COLO668 (cell line): ENCODE data around the gene CD58.
A peak's percentile ranks its signal among the peaks of the same experiment; 100 is the strongest.
"Not testable (repeated sequence)": the region's sequence is repeated elsewhere in the genome, so short reads cannot be mapped to it uniquely, and the experiment has no call there.

Source experiments
- DNase-seq: peaks from one replicate; lab custom pipeline; 2025; ENCODE audit not compliant: unreplicated experiment; lab: John Stamatoyannopoulos, UW

CD58 gene, protein sequence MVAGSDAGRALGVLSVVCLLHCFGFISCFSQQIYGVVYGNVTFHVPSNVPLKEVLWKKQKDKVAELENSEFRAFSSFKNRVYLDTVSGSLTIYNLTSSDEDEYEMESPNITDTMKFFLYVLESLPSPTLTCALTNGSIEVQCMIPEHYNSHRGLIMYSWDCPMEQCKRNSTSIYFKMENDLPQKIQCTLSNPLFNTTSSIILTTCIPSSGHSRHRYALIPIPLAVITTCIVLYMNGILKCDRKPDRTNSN

DNA sequence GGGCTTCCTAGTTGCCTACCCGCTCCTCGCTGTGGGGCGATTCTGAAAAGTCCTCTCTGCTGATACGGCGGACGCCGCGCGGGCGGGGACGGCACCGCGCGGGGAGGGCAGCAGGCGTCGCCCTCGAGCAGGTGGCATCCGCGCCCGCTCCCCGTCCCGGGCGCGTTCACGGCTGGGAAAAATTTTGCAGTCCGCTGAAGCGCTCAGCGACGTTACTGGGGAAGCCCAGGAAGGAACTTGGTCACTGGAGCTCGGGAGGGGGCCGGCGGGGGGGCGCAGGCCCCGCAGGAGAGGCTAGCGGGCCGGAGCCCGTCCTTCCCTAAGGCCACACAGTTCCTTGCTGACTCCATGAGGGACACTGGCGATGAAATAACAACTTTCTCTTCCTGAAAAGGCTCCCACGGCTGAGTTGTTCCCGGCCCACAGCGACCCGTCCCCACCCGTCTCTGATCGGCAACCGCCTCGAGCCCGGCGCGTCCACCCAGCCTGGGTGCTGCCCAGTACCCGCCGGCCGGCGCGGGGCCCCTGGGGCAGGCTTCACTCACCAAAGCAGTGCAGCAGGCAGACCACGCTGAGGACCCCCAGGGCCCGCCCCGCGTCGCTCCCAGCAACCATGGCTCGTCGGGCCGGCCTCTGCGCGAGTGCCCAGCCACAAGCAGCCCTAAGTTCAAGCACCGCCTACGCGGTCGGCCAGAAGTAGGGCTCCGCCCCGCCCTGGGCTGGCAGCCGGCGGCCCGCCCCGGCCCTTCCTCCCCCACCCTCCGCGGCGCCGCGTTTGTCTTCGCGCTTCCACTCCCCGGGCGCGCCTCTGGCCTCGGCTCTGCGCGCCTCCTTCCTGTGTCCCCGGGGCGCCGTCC is at the start of gene CD58:
CD58 (minus strand) TSS at position 669 of the 857 bp plus-strand sequence; CDS start at position 615, 54 bp downstream.
- peak; percentile 96 for DNase-seq

DNA sequence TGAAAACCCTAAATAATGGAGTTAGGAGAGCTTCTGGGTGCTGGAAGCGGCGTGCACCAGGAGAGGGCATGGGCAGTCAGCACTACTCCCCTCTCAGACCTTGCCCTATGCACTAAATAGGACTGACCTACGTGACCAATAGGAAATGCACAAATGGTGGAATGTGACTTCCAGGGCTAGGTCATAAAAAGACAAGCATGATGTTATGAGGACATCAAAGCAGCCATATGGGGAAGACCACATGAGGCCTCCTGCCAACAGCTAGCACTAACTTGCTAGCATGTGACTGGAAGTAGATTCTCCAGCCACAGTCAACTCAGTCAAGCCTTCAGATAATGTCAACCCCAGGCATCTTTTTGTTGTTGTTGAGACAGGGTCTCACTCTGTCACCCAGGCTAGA is 49.6 kb upstream of the CD58 start:
- not testable (repeated sequence) for DNase-seq

DNA sequence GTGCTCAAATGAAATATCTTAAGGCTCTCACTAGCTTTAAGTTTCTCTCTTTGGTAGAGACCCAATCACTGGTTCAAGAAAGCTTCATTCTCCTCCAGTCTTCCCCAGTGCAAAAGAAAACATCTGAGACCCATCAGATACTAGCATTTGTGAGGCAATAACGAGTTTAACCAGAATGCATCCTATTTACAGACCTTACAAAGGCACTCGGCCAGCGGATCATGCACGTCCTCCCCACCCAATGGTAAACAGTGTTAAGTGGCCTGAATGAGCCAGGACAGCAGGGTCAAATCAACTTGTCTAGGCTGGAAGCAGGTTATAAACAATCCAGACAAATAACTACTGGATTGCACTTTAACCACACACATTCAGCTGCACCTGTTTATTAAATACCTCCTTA is 48.3 kb upstream of the CD58 start:
- DNase-seq = peak; percentile 48

DNA sequence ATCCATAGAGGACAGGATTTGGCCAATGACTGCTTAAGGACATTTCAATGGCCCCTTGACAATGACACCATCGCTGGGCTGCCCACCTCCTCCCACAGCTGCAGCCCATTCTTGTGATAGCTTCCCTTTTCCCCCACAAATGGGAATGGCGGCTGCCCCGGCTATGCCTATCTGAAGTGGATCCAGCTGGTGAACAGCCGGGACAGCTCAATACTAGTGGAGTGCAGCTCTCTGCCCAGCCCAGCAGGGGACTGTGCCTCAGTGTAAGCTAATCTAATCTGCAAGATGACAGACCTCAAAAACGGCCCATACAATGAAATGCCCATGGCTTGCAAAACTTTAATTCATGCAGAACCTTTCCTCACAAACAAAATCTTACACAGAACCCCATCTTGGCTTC is 47.0 kb upstream of the CD58 start:
- not testable (repeated sequence) for DNase-seq

DNA sequence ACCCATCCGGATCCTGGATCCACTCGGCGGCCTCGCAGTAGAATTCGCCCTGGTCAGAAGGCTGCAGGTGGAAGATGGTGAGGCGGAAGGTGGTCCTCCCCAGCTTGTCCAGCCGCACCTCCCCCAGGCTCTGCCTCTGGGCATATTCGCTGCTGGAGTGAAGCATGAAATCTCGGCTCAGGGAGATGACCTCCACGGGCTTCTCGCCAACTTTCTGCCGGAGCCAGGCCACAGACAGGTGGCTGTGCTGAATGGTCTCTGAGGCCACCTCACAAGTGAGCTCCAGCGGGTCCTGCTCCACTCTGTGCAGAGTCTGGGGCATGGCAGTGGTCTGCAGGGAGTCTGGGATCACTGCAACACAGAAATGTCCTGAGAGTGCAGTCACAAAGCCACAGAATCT is 43.0 kb upstream of the CD58 start:
- not testable (repeated sequence) for DNase-seq

DNA sequence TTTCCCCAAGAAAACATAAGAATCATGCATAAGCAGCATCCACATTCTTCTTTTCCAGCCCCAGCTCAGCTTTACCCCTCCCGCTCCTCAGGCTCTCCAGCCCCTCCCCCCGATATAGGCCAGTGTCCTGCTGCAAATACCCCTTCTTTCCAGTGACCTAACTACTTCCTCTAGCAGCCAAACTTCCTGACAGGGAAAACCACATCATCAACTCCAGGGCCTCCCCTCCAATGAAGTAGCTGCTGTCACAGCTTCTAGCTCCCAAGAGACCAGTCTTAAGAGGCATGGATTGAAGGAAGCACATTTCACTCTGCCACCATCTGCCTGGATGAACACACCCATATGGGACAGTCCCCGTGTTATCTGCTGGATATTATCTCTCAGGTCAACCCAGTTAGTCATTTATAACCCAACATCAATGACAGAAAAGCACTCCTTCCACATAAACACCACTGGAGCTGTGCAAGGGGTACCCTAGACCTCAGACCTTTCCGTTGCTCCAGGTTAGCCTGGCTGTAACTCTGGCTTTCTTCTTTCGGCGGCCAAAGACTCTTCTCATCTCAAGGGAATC is 39.1 kb upstream of the CD58 start:
- DNase-seq = not testable (repeated sequence)

DNA sequence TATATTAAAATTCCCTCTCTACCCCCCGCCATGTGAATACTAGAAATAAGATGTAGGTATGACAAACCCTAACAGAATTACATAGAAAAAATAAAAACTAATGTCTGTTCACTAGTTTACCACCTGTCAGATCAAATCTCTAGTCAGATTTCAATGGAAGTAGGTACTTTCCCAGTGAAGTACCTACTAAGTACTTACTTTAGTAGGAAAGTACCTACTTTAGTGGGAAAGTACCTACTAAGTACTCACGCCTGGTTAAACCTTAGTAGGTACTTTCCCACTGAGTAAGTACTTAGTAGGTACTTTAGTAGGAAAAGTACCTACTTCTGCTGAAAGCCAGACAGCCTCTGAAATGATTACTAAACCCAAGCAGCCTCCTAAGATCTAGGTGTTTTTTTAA is 38.0 kb upstream of the CD58 start:
- DNase-seq = not testable (repeated sequence)

DNA sequence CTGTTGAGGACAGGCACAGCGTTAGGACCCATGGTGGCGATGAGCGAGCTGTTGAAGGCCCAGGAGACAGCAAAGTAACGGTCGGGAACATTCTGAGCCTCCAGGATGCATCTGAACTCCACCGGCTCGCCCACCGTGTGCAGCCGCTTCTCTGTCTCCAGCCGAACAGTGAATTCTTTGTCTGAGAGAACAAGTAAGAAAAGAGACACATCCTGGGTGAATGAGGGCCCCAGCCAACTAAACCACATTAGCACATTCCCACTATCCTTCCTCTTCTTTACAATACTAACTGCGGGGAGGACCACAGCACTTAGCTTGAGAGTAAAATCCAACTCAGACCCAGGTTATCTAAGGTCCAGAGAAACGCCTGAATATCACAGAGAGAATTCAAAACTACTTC is 37.3 kb upstream of the CD58 start:
- not testable (repeated sequence) for DNase-seq

DNA sequence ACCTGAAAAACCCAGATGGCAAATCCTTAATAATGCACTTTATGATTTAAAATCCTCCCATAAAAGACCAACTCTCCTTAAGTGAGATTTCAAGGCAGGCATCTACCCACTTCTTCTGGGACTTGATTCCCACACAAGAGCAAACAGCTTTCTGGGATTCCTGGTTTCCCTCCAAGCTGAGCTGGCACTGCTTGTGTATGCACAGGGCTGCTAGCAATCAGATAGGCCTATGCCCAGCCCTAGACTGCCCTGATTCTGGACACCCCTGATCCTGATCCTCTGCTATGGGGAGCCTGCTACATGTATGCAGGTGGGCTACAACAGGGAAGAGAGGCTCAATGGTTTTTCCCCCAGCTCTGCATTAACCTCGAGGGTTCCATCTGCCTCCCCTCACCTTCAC is 36.6 kb upstream of the CD58 start:
- DNase-seq = not testable (repeated sequence)

DNA sequence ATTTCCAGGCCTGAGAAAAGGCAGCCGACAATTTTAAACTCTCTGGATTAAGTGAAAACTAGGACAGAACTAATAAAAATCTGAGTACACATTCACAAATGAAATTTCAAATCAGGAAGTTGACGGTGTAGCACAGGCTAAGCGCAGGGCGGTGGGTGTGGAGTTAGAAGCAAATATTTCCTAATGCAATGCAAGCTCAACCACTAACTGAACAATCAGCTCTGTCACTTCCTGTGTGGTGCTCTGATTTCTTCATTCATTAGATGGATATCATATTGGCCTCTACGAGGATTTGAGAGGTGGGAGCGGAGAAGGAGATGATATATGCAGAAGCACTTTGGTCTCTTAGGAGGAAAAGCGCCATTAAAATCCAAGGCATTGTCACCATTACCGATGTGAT is 35.2 kb upstream of the CD58 start:
- not testable (repeated sequence) for DNase-seq

DNA sequence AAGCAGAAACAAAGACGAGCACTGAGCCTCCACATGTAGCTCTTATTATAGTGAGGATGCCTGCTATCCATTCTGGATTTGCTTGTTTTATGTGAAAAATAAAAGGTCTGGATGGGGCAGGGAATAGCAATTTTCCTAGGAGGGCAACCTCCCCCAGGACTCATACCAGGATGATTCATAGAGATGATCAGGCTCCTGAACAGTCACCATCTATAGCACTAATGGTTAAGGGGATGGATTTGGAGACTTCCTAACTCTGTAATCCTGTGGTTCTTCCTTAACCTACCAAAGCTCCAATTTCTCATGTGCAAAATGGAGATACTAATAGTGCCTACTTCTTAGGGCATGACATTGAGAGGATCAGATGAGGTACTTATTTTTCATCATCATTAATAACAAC is 34.5 kb upstream of the CD58 start:
- DNase-seq = no peak

DNA sequence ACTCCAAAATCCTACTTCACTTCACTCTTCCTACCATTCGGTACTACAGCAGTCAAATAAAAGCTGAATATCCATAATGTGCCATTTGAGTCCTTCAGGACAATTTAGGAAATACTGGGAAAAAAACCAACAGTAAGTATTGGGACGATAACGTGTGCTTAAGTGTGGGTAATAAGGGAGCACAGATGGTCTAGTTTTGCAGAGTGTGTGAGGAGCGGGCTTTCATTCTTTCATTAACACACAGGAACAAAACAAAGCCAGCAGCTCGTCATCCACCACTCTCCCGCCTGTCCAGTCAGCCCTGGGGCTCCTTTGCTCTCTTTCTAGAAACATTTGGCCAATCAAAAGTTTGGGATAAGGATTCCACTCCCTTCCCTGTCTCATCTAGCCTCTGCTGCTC is 33.6 kb upstream of the CD58 start:
- not testable (repeated sequence) for DNase-seq

DNA sequence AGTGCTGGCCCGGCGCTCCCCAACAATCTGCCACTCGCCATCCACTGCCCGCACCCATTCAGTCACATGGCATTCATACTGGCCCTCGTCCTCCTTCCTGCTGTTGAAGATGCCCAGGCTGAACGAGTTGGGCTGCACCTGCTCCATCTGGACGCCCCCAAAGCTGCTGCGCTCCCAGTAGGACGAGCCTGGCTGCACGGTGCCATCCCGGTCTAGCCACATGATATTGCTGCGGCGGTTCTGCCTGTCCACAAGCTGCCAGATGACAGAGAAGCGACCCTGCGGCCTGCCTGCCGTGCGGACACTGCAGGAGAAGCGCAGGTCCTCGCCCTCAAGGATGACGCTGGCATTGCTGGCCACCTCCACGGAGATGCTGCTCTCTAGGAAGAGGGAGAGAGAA is 32.8 kb upstream of the CD58 start:
- DNase-seq = not testable (repeated sequence)

DNA sequence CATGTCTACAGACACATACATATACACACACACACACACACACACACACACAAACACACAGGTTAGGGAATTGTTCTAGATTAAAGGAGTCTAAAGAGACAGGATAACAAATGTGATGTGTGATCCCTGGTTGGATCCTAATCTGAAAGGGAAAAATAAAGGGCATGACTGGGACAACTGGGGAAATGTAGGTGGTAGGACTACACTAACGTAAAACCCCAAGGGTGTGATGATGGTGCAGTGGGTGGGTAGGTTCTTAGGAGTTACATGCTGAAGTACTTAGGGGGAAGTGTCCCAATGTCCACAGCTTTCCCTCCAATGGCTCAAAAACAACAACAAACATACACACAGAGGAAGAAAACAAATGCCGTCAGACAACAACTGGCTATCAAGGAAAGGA is 28.5 kb upstream of the CD58 start:
- not testable (repeated sequence) for DNase-seq

DNA sequence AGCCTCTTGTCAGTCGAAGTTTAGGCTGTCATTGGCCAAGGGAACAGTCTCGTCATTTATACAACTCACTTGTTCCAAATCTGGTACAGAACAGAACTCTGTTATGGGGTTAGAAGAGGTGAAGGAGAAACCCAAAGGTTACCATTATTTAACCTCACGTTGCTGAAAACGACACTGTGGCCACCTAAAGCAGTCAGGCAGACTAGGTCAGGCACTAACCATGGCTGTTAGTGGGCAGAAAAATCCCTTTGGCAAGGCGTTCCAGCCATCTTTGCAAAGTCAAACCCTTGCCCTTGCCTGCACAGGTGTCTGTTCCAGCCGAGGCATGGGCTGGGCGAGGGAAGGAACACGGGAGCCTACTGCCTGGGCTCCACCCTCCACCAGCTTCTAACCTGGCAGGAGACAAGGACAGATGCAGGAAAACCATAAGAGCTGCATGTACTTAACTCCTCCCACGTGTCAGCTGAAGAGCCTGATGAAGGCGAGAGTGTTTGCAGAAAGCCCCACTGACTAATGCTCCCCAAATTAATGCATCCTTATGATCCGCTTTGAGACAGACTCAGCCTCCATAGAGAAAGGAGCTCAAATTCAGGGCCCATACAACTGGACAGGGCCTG is 27.7 kb upstream of the CD58 start:
- DNase-seq = not testable (repeated sequence)

DNA sequence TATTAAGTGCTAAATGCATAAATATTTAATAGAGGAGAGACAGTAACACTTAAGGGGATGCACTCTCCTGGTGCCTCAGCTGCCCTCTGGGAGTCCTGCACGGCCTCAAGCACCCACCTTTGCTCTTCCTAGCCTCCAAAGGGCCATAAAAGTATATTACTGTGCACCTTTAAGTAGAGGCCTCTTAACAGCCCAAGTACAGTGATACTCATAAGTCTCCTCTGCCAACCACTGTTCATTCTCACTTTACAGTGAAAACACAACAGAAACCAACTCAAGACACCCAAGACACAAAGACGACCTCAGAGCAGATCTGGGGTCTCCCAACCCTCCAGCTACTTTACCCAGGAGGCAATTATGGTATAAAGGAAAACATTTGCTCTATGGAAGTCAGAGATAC is 26.6 kb upstream of the CD58 start:
- DNase-seq = not testable (repeated sequence)

DNA sequence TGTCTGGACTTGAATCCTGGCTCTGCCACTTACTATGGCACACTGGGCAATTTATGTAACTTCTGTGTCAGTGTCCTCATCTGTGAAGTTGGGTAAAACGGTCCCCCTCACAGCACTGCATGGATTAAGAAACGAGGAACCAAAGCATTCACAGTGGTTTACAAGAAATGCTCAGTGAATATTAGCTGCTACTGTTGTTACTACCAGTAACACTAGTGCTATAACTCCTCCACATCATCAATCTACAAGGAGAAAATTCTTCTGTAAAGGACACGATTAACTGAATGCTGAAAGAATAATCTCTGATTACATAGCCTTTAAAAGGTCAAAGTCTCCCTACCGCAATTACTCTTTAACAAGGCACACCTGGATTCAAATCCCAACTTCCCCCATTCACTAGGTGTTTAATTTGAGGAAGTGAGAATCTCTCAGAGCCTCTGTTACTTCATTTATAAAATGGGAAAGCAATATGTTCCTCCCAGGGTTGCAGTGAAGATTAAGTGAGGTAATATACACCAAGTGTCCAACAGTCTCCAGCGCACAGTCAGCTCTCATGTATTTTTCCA is 26.0 kb upstream of the CD58 start:
- not testable (repeated sequence) for DNase-seq

DNA sequence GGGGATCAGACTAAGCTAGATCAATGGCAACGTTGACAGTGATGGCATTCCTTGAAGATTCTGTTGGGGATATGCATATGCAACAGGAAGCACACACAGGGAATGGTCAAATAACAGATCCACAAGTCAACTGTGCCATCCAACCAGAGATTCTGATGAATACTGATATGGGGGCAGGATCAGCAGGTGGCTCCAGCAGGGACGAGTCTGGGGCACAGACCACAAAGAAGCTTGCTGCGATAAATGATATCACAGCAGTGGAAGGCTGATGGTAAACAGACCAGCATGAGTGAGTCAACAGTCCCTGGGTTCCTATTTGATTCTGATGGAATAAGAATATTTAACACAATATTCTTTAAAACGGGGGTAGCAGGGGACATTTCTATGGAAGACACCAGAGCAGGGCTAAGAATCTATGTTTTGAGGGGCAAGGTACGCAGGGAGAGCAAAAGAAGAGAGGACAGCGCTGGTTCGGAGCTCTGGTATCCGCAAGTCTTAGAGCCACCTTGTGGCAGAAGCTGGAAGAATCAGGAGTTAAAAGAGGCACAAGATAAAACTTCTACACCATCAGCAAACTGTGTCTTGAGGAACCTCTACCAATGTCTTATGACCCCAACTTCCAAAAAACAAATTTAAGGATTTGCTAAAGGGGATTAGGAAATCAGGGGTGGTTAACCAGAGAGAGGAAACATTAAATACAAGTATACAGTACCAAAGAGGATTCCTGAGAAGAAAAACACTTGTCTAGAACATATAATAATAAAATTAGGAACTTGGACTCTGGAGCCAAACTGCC is 25.3 kb upstream of the CD58 start:
- DNase-seq = peak; percentile 62

DNA sequence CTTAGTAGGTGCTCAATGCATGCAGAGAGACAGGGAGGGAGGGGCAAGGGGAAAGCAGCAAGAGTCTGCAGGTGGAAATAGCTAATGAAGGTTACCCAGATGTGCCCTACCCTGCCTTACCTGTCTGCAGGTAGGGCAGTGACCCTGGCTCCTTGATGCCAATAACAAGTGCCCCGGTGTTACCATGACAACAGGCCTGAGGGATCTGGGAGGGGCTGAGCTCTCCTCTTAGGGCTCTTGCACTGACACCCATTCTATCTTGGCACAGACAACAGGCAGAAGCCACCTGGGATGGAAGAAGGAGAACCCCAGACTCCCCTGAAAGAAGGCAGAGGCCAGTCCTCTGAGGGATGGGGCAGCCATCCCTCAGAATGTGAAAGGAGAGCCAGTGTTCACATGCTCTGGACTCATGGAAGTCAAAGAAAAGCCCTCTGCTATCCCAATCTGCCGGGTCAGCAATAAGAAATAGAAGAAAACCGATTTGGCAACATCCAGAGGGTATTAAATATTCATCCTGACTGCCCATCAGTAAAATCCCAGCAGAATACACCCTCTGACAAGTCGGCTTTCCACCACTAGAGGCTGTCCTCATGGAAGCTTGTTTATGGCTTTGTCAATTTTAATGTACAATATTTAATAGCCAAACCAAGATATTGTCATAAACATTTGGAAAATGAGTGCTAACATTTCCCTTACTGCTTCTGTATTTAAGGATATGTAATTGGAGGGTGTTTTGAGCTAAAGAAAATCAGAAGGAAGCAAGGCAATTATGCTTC is 24.4 kb upstream of the CD58 start:
- not testable (repeated sequence) for DNase-seq

DNA sequence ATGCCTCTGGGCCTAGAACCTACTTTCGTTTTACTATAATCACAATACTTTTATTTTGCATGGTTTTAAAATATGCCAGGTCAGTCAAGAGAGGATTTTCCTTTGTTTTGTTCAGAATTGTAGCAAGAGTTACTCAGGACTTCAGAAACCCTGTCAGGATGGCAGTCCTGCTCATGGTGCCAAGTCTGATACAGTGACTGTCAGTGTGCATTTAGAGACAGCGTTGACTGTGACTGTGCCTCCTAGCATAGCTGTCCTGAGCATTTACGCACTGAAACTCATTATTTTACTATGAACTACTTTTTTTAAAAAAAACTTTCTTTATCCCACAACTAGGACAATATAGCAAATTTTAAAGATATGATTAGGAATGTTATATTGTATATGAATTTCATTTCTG is 23.2 kb upstream of the CD58 start:
- not testable (repeated sequence) for DNase-seq
